ENCODE results near the gene TMED4. TPM values are rescaled to one million over a fixed set of nuclear protein-coding genes. Genes with fewer than 3 reads are reported as not detected.

Gene TMED4
- total RNA-seq, 4 donors from 2014 or later = 226 to 303 (median 254) TPM

DNA sequence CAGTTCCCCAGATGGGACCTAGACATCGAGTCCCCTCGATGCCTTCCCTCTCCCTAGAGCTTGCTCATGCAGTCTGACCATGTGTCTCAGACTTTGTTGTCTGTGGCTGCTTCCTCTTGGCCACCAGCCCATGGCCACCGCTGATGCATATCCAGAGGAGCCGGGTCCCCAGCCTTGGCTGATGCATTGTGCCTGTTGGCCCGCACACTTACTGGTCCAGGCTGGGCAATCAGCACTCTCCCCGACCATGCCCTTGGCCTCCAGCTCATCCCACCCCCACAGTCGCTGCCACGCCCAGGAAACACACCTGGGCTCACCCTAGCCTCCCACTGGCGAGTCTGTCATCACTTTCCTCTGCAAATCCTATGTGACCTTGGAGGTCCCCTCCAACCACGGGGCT lies 51.0 kb downstream of the TMED4 start:
- Histone ChIP-seq H3K27ac (no peak overlapping the region), H3K9me3 (no peaks in the 10 kb centered on the region), H3K27me3 (no peaks in the 10 kb centered on the region), H3K4me3 (no peak overlapping the region), H3K4me1 (no peaks in the 10 kb centered on the region), H3K36me3 (no peaks in the 10 kb centered on the region)
- no peak for DNase-seq
- 62% methylated on average over 8 of the region's 10 CpGs; no CpG with 5 or more reads in 1 of the 2 donors for WGBS, 2 donors (ENCODE audit: low coverage in 1 of 2)
- TF ChIP-seq EP300 (IDR thresholded peaks at IDR 0.05; ENCODE audit: low read depth) (no peak), POLR2A (IDR thresholded peaks at IDR 0.05) (no peak), POLR2AphosphoS5 (IDR thresholded peaks at IDR 0.05) (no peak)
- TF ChIP-seq, protein P1, sequence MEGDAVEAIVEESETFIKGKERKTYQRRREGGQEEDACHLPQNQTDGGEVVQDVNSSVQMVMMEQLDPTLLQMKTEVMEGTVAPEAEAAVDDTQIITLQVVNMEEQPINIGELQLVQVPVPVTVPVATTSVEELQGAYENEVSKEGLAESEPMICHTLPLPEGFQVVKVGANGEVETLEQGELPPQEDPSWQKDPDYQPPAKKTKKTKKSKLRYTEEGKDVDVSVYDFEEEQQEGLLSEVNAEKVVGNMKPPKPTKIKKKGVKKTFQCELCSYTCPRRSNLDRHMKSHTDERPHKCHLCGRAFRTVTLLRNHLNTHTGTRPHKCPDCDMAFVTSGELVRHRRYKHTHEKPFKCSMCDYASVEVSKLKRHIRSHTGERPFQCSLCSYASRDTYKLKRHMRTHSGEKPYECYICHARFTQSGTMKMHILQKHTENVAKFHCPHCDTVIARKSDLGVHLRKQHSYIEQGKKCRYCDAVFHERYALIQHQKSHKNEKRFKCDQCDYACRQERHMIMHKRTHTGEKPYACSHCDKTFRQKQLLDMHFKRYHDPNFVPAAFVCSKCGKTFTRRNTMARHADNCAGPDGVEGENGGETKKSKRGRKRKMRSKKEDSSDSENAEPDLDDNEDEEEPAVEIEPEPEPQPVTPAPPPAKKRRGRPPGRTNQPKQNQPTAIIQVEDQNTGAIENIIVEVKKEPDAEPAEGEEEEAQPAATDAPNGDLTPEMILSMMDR (IDR thresholded peaks at IDR 0.05) = no peak
- intact Hi-C loops (cut with DNase I; ENCODE audit: low total_unique reads) = no loop called here
- in situ Hi-C loops (cut with MboI; ENCODE audit: low pct_ligation_motif_present in 1 of 4, low pct_unique_long_range_greater_than_20kb in 1 of 4, low sequenced_read_pairs in 3 of 4) = no loop called here

Other genes with a start within 250 kb of the TMED4 start
- gene NUDCD3, start 91.6 kb downstream of the TMED4 start, total RNA-seq = 10 to 100 TPM; 31.9 to 76.7 (median 38.6) TPM
- under 1 TPM in 1 of 4 donors, not detected in 3; 0.48 TPM for gene NPC1L1, start 40.9 kb downstream of the TMED4 start, total RNA-seq
- 100 to 1,000 TPM in 1 of 4 donors, 10 to 100 TPM in 3; 41.1 to 202 (median 42.3) TPM for gene DDX56, start 8.3 kb downstream of the TMED4 start, total RNA-seq
- 100 to 1,000 TPM in 3 of 4 donors, 10 to 100 TPM in 1; 74.0 to 160 (median 143) TPM for gene OGDH, start 24.4 kb upstream of the TMED4 start, total RNA-seq
- gene ZMIZ2, start 166.6 kb upstream of the TMED4 start, total RNA-seq = 10 to 100 TPM; 40.6 to 92.7 (median 69.3) TPM
- 1,000 to 10,000 TPM in 1 of 4 donors, 100 to 1,000 TPM in 3; 631 to 1,290 (median 820) TPM for gene PPIA, start 214.4 kb upstream of the TMED4 start, total RNA-seq

Data from transverse colon (tissue), 4 donors.